A549 treated with CpdA at 1 μM for 4 hours (cell line): ENCODE measurements around the gene DDTL. TPM values are rescaled to one million over a fixed set of nuclear protein-coding genes. Genes with fewer than 3 reads are reported as not detected.

Experiments
- total RNA-seq: library from RNA; stranded (reverse); fragments of 200-300 nt; extraction: Qiagen RNA extraction; gene quantifications from 5 replicates; pipeline ENCODE4 v1.2.3, GENCODE V29; 2022; ENCODE audit warnings: low read depth

Gene DDTL
- total RNA-seq, result 1.5 to 2.0 TPM (median 1.8 TPM) in 5 replicates

GRCh38 chr22:23966568-23966967 is at the start of gene DDTL:
Gene DDTL (plus strand): TSS chr22:23966888. CDS start chr22:23966915, 27 bp downstream.

DNA sequence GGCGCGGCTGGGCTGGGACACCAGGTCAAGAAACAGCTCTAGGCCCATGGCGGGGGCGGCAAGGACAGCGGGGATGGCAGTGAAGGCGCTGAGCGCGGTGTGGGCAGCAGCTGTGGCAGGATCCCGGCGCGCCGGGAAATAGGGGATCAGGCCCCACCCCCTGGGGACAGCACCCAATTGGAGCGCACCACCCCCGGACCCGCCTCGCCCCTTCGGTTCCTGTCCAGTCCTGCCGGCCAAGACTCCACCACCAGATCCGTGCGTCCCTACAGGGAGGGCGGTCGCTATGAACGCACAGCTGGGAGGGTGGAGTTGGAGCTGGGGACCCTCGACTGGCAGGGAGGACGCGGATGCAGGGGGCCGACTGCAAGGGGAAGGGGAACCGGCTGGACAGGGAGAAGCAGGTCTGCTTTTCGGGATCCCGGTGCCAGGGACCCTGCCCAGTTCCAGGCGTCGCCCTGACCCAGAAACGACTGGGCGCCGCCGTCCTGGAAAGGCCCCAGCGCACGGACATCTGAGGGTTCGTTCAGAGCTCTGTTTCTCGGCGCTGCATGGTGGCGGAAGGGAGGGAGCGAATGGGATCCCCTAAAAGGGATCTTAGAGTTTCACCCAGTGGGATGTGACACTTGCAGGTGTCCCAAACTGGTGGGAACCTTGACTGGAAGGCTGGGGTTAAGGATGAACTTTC is 5.5 kb upstream of the DDTL start, which contains the start of gene GSTT2B:
TSS of gene GSTT2B (minus strand) at position 112 of the 688 bp plus-strand sequence. CDS start at position 48, 64 bp downstream.

DNA sequence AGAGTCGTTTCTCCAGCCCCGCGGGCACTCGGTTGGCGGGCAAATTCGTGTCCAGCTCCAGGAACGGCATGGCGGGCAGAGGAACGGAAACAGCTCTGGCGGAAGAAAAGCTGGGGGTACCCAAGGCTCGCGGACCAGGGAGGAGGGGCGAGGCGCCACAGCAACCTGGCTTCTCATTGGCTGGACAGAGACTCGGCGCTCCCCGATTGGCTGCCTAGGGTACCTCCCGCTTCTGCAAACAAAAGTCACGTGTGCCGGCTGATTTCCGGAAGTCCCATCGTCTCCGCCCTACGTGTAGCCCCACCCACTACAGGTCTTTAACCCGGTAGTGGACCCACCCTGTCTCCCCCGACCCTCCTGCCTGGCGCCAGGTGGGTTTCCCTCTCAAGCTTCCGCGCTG is 7.7 kb downstream of the DDTL start, which contains the start of gene DDT:
TSS of gene DDT (minus strand) at position 97 of the 400 bp plus-strand sequence. CDS start at position 70, 27 bp downstream.

DNA sequence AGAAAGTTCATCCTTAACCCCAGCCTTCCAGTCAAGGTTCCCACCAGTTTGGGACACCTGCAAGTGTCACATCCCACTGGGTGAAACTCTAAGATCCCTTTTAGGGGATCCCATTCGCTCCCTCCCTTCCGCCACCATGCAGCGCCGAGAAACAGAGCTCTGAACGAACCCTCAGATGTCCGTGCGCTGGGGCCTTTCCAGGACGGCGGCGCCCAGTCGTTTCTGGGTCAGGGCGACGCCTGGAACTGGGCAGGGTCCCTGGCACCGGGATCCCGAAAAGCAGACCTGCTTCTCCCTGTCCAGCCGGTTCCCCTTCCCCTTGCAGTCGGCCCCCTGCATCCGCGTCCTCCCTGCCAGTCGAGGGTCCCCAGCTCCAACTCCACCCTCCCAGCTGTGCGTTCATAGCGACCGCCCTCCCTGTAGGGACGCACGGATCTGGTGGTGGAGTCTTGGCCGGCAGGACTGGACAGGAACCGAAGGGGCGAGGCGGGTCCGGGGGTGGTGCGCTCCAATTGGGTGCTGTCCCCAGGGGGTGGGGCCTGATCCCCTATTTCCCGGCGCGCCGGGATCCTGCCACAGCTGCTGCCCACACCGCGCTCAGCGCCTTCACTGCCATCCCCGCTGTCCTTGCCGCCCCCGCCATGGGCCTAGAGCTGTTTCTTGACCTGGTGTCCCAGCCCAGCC is 13.0 kb downstream of the DDTL start, which contains the start of gene GSTT2:
TSS of gene GSTT2 (plus strand) at position 578 of the 684 bp plus-strand sequence.

GRCh38 chr22:24005201-24005600 is 38.5 kb downstream of the DDTL start, which contains the start of gene GSTT4:
Gene GSTT4 (minus strand): TSS chr22:24005453. CDS start chr22:24005356, 97 bp downstream.

Other genes starting within 250 kb of the DDTL start
- 0.86 to 1.2 TPM (median 1.0 TPM) in 5 replicates for gene ZNF70, start 215.8 kb upstream of the DDTL start, total RNA-seq
- gene VPREB3, start 212.5 kb upstream of the DDTL start, total RNA-seq, result 0.39 to 1.6 TPM (median 0.79 TPM) in 4 of 5 replicates, not detected in the other
- gene C22orf15, start 203.9 kb upstream of the DDTL start, total RNA-seq, result not detected in 5 replicates
- gene CHCHD10, start 198.9 kb upstream of the DDTL start, total RNA-seq, result 75.0 to 180 TPM (median 165 TPM) in 5 replicates
- gene MMP11, start 194.0 kb upstream of the DDTL start, total RNA-seq, result 0.09 to 0.18 TPM (median 0.12 TPM) in 4 of 5 replicates, not detected in the other
- 51.1 to 56.6 TPM (median 55.8 TPM) in 5 replicates for gene SMARCB1, start 179.9 kb upstream of the DDTL start, total RNA-seq
- gene DERL3, start 127.9 kb upstream of the DDTL start, total RNA-seq, result 0.22 to 0.64 TPM (median 0.52 TPM) in 5 replicates
- gene SLC2A11, start 109.0 kb upstream of the DDTL start, total RNA-seq, result 7.6 to 9.9 TPM (median 9.5 TPM) in 5 replicates
- gene MIF, start 72.5 kb upstream of the DDTL start, total RNA-seq, result 464 to 961 TPM (median 856 TPM) in 5 replicates
- gene GSTT2B, start 5.7 kb upstream of the DDTL start, total RNA-seq, result 0.28 to 0.48 TPM (median 0.40 TPM) in 4 of 5 replicates, not detected in the other
- gene DDT, start 7.6 kb downstream of the DDTL start, total RNA-seq, result 108 to 167 TPM (median 151 TPM) in 5 replicates
- gene GSTT2, start 13.2 kb downstream of the DDTL start, total RNA-seq, result not detected in 5 replicates
- gene GSTT4, start 38.6 kb downstream of the DDTL start, total RNA-seq, result not detected in 5 replicates
- 15.3 to 24.3 TPM (median 21.2 TPM) in 5 replicates for gene CABIN1, start 44.4 kb downstream of the DDTL start, total RNA-seq
- 49.2 to 65.0 TPM (median 59.3 TPM) in 5 replicates for gene SUSD2, start 214.6 kb downstream of the DDTL start, total RNA-seq